ENCODE data around the gene CD47.

Gene CD47

DNA sequence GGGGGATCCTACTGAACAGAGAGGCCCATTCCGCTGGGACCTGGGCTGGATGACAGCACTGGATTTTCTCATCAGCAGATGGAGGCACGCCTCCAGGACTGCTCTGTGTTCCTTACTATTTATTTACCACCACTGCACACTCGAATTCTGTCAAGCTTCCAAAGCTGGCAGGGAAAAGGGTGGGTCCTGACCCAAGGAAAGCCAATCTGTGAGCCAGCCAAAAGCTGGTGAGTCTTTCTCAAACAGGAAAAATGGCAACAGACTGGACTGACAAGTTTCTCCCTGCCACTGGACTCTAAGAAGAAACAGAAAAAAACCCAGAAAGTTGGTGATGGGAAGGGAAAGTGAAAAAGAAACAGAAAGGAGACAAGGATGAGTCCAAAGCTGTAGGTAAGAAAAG is 37.8 kb downstream of the CD47 start:
- DNase-seq (ENCODE audit: low read depth in 1 of 2, low spot score in 1 of 2): no peak

DNA sequence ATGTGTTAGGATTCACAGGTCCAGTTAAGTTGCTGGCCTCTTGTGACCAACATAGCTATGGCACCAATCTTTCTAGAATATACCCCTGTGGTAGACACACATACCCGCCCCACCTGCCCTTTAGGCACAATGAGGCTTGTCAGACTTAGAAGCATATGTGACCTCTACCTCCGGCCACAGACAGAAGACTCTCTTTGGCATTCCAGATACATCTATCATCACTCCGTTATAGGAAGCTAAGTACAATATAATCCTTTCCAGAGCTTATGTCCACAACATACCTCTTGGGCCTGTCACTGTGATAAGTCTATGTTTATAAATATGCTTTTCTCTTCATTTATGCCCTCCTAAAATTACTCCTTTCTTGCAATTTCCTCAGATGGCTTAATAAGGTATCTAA is 39.8 kb downstream of the CD47 start:
- no peak for DNase-seq (ENCODE audit: low read depth in 1 of 2, low spot score in 1 of 2)

DNA sequence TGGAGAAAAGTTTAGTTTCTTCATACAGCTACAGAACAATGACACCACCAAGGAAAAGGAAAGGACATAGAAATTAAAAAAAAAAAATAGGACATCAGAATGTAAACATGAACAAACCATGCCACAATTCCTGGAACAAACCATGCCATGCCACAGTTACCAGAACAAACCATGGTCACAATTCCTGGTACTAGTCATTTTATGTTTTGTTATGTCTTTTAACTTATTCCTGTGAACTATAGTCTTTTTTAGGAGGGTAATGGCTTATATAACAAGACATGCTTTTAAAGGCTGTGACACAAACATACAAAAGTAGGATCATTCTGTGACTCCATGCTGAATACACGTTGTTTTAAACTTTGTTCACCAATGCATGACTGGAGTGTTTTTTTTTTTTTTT is 42.8 kb downstream of the CD47 start:
- no peak for DNase-seq (ENCODE audit: low read depth in 1 of 2, low spot score in 1 of 2)

DNA sequence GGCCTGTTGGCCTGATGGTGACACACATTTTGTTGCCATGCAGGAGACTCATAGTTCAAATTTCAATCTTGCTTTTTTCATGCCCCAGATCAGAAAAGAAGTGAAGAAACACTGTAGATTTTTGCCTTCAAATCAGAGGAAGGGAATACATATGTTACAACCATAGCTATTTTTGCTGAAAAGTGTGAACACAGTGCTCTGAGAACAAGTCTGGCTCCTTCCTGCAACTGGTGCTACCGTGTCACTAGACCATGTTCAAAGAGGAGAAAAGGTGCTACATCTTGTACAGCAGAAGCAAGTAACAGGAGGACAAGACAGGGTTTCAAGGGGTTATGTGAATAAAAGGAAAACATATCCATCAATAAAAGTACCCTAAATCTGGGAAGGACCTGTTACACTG is 44.6 kb downstream of the CD47 start:
- DNase-seq (ENCODE audit: low read depth in 1 of 2, low spot score in 1 of 2): no peak

DNA sequence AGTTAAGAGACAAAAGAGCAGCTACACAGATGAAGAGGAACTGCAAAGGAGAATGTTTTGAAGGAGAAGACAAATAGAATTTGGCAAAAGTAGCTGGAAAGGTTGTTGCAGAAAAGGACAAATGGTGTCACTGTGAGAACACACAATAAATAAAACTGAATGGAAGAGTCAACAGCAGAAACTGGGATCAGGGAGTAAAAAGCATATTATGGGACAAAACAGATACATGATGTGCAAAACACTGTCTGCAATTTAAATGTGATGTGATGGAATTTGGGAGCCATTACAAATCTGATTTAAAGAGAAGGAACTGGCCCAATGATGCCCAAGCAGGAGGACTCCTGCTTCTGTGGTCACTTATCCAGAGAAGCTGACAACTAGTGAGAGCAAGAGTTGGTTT is 46.1 kb downstream of the CD47 start:
- no peak for DNase-seq (ENCODE audit: low read depth in 1 of 2, low spot score in 1 of 2)

DNA sequence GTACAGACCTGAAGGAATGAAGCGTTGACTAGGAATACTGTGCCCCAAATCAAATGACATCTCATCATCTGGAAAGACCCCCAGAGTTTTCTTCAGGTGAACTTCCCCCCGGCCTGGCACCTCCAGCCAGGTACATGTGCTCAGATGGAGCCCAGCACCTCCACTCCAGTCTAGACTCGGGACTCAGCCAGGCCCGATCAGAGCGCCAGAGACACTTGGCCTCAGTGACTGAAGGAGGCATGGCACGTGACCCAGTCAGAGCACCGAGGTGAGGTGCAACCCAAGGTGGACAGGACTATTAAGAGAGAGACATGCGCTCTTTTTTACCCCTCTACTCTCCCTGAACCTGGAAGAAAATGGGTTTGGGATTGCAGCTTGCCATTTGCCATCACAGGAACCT is 48.5 kb downstream of the CD47 start:
- DNase-seq (ENCODE audit: low read depth in 1 of 2, low spot score in 1 of 2): no peak

DNA sequence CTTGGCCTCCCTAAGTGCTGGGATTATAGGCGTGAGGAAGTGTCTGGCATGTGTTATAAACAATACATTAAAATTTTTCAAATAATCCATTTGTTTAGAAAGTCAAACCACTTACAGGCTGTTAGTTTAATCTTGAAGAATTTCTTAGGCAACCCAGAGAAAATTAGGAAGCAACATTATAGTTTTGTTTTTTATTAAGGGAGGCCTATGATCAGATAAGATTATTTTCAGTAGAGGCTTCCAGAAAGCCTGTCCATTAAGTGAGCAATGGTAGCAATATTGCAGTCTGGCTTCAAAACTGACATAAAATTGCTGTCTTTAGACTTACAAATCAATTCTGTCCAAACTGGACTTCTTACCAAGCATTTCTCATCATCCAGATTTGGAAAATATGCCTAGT is 49.6 kb downstream of the CD47 start:
- DNase-seq (ENCODE audit: low read depth in 1 of 2, low spot score in 1 of 2): no peak

DNA sequence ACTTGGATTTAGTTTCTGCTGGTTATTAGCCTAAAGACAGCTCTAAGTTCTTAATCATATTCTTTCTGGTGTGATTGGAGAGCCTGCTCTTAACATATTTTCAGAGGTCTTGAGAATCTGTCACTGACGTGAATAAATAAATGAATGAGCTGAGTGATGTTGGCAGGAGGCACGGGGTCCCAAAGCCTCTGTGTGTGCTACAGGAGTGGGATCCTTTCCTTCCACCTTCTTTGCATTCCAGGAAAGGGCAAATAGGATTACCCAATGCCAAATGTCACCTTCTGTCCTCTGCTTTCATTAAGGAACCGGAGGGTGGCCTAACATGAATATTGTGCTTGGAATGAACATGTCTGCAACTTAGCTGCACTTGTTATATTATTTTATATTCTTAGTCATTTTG is 53.1 kb downstream of the CD47 start:
- DNase-seq (ENCODE audit: low read depth in 1 of 2, low spot score in 1 of 2): no peak

DNA sequence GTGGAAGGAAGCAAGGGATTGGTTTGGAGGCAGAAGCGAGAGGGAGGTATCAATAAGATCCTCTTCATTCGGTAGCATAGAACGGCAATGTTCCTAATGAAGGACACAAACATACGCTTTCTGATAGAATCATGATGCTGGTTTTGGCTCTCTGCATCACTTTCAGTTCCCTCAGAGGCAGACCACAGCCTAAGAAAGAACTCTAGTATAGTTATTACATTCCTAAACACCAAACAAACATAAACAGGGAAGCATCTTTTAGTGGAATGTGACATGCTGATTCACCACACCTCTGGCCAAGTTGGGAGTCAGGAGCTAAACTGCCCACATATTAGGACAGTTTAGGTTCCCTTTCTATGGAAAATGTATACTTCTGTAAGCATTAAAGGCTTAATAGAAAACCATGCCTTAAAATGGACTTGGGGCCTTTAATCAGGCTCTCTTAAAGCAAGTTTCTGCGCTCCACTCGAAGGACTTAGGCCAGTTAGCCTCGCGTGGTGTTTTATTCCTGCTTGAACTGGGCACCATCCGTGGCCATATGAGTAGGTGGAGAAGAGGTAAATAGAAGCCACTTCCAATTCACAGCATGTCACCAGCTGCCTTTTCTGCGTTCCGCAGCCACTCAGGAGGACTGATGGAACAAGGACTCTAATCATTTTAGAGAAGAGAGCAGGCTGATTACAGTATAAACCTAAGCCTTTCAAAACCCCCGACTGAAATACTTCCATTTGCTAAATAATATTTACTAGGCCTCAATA is 53.7 kb downstream of the CD47 start:
- DNase-seq (ENCODE audit: low read depth in 1 of 2, low spot score in 1 of 2): no peak

DNA sequence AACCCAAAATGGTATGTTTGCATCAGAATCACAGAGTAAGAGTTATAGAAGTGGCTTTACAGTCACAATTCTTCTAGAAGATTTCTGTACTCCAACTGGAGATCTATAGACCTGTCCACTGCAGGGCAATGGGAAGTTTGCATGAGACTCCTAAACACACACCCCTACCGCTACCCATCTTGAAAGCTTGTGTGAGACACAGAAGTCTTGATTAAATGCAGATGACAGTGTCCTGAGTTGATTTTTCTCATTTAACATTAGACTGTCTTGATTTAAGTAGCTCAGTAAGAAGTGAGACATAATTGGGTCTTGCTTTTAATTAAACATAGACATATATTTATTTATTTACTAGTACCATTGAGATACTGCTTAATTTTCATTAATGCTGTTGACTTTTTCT is 54.4 kb downstream of the CD47 start:
- no peak for DNase-seq (ENCODE audit: low read depth in 1 of 2, low spot score in 1 of 2)

DNA sequence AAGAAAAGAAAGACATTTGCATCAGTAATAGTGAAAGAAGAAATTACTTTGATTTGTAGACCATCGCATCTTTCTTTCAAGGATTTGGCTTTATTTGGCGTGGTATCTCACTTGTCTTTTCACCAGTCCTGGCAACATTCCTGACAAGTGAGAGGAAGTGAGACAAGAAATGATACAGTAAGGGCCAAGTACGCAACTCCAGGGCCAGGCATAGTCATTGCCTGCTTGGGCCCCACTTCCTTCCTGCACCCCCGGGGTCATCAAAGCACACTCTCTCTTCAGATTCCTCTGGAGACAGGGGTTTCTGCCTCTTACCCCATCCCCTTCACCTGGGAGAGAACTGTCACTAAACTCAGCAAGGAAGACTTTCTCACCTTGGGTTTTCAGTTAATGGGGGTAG is 55.1 kb downstream of the CD47 start:
- no peak for DNase-seq (ENCODE audit: low read depth in 1 of 2, low spot score in 1 of 2)

DNA sequence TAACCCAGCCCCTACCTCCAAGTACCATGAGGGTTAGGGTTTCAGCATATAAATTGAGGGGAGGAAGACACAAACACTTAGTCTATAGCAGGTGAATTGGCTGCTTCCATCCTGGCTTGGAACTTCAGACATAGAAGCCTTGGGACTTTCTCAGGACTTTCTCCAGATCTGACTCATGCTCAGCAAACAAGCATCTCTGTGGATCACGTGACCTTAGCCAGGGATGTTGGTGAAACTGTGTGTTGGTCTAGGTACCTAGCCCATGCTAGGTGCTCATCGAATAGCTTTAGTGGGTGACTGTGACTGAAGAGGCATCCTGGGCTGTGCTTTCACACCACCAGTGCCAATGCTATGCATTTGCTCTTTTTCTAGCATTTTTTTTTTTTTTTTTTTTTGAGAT is 58.9 kb downstream of the CD47 start:
- DNase-seq (ENCODE audit: low read depth in 1 of 2, low spot score in 1 of 2): no peak

DNA sequence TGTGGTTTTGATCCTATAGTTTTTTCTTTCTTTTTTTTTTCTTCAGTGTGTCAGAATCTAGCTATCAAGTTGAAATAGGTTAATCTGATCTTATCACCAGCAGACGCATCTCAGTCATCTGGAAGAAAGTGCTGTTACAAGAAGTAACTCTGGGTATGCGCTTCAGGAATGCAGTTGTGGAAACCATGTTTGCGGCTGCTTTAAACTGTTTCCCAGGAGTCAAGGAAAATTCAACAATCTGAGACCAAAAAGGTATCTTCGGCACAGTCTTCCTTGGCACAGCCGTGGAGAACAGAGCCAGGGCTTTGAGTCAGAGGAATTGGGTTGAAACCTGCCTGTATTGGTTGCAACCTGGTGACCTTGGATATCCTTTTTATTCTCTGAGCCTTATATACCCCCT is 59.9 kb downstream of the CD47 start:
- DNase-seq (ENCODE audit: low read depth in 1 of 2, low spot score in 1 of 2): no peak

DNA sequence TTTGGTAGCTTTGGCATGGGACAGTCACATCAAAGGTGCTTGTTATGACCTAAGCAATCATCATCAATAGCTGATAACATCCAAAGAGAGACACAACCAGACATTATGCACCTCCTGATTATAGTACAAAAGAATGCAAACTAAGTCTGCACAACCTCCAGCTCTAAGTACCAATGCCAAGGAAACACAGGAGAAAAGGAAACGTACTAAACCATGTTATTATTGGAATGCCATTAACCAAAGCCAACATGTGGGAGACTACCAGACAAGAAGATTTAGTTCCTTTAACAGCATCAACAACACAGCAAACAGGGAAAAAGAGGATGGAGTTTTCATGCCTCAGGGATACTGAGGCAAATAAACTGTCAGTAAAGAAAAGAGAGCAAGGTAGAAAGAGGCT is 61.4 kb downstream of the CD47 start:
- no peak for DNase-seq (ENCODE audit: low read depth in 1 of 2, low spot score in 1 of 2)

DNA sequence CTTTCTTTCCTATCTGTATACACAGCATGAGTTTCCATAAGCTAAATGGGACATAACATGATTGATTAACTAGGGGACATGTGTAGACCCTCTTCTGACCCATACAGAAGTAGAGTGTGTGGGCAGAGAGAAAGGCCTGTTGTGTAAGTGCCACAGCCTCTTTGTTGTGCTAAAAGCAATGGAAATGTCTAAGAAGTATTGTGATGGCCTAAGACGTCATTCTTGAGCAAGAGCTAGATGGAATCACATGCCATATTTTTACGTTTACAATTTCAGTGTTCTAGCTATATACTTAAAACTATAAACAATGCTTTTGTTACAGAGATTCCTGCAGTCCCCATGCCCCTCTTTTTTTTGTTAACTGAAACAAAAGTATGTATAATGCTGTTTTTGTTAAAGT is 61.9 kb downstream of the CD47 start:
- DNase-seq (ENCODE audit: low read depth in 1 of 2, low spot score in 1 of 2): no peak

DNA sequence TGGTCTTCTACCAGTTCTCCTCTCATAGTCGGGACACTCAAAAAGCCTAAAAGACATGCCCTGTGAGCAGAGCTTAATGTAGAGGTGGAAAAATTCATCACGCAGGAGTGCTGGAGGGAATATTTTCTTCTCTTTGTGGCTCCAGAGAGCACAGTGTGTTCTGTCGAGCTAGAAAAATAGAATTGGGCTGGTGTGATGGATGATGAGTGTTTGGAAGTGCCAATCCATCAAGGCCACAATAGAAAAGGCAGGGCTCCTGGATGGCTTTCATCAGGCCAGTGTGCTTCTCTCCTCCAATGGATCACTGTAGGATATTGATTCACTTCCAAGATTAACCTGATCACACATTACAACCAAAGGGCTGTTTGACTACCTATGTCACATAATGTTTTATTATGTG is 65.7 kb downstream of the CD47 start:
- DNase-seq (ENCODE audit: low read depth in 1 of 2, low spot score in 1 of 2): no peak

DNA sequence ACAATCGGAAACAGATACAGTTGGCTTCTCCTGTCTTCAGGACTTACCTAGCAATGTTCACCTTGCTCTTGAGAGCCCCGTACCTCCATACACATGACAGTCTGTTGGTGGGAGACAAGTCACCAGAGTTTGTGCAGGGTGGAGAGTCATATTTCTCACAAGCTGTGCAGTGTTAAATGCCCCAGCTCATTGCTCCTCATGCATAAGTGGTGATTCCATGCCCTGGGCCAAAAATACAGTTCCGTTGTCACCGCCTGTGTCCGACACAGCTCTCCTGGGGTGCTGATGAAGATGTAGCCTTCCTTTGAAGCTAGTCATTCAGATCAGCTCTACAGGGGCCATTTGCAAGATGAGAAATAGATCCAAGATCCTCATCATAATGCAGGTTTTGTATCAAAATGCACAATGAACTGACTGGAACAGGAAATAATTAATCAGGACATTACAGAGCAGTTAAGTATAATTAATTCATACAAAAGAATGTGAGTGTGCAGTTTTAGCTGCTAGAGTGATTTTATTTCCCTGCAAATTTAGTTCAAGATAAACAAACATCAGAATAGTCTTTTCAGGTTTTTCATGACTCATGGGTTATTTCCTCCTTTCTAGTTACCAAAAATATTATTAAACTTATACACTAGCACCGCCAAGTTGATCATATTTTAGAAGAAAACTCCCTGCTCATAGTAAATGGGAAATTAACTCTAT is 66.5 kb downstream of the CD47 start:
- DNase-seq (ENCODE audit: low read depth in 1 of 2, low spot score in 1 of 2): no peak

DNA sequence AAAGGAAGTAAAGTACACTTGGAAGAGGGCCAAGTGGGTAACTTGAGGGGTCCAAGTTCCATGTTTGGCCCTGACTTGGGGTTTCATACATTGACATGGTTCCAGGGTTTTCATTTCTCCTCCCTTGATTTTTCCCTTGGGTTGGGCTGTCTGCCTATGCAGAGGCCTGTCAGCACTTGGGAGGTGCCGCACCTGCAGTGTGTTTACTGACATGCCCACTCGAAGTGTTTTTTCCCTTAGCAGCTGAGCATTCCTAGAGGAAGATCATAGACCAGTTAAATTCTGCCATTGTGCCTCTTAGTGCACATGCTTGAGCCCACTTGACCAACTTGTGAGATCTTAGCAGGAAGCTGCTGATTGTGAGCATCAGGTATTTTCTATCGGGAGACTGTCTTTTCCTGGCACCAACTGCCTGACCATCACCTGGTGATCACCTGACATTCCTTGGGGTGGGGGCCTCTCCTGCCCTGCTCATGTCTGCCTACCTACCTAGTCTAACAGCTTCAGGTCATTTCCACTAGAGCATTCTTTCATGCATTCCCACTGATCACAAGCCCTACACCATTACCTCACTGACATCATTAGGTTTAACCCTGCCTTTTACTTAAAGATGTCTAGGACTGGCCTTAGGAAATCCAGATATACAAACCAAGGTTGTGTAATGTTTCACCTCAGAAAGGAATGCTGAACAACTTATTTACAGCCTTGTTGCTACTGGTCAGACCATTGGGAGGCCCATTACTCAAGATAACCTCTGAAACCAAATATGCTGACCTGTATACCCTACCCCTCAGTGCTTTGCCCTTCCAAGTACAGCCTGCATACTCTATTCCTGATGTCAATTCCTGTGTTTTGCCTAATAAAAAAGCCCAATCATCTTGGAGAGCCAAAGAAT is 68.3 kb downstream of the CD47 start:
- DNase-seq (ENCODE audit: low read depth in 1 of 2, low spot score in 1 of 2): no peak

DNA sequence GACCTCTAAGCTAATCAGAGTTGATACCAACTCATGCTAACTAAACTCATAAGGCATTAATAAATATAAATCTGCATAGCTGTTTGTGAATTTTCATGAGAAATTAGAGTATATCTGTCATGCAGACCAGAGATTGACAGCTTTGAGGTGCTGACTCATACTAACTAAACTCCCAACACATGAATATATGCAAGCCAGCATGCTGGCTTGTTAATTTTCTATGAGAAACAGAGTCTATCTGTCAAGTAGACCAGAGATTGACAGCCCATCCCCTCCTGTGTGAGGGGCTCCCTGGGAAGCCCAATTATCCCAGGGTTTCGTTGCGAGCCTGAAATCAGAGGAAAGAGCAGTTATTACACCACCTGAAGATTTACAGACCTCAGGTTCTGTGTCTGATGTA is 69.3 kb downstream of the CD47 start:
- DNase-seq (ENCODE audit: low read depth in 1 of 2, low spot score in 1 of 2): no peak

DNA sequence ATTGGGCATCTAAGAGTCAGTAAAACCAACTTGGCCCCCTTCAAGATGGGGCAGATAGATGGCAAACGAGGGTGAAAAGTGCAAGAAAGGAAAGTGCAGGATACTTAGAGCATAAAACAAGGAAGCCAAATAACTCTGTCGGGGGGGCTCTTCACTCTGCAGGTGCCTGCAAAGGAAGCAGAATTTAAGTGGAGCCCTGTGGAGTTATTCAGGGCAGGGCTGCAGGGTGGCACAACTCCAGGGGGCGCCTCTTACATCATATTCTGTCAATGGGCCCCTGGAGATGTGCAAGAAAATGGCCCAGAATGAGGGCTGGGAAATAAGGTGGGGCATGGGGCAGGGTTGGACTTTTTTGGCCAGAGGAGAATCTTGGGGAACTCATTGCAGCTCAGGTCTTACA is 69.7 kb downstream of the CD47 start:
- DNase-seq (ENCODE audit: low read depth in 1 of 2, low spot score in 1 of 2): no peak

DNA sequence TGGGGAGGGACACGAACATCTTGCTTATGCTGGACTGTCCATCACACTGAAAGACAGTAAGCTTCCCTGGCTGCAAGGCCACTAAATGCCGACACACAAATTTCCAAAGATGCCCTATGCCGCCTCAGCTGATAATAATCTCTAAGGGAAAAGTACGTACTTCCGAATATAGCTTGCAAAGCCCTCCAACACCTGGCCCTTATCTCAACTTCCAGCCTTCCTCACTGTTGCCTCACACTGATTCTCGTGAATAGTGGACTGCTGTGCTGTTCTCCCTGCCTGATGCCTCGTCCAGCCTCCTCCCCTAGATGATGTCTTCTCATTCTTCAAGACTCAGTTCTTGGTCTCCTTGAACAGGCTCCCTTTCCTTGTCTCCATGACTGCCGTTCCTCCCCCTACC is 72.3 kb downstream of the CD47 start:
- DNase-seq (ENCODE audit: low read depth in 1 of 2, low spot score in 1 of 2): no peak

DNA sequence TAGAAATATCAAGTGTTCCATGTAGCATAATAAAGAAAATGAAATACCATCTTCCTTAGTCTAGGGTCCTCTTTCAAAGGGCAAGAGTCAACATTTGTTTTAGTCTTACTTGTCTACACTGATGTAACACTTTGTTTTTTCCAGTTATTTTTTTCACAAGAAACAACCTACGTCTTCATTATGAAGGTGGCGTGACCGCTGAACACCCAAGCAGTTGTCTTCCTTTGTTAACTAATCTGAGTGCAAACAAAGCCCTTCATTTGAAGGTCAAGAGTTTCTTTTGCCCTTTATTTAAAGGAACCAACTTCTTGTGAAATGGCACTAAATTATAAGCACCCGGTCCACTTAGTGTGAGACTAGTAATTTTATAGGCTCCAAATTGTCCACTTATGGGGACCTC is 73.2 kb downstream of the CD47 start:
- no peak for DNase-seq (ENCODE audit: low read depth in 1 of 2, low spot score in 1 of 2)

Measured in stimulated activated CD4-positive, alpha-beta T cell treated with anti-CD3 and anti-CD28 coated beads, Interleukin-15, amount 100 ng/mL, for 1 hour (primary cell).